ENCODE results near the gene FGF2. TPM values are rescaled to one million over a fixed set of nuclear protein-coding genes. Genes with fewer than 3 reads are reported as not detected.
"Not testable (repeated sequence)": the region's sequence is repeated elsewhere in the genome, so short reads cannot be mapped to it uniquely, and the experiment has no call there.

FGF2 gene
- total RNA-seq, 1 experiment from 2014 or later: 3.8 TPM

- ATAC-seq (no peak), DNase-seq (ENCODE audit: low read depth, low spot score) (no peak)
- Histone ChIP-seq H2AFZ (ENCODE audit: low read depth, low read length, poor library complexity, severe bottlenecking) (no peak overlapping the region), H4K20me1 (ENCODE audit: insufficient read depth) (no peaks in the 10 kb centered on the region), H3K27me3 (ENCODE audit: insufficient read depth, low read length) (no peaks in the 10 kb centered on the region), H3K36me3 (ENCODE audit: control insufficient read depth in 1 of 2, insufficient read depth in 2 of 2, low read length in 2 of 2) (no peaks in the 10 kb centered on the region), H3K27ac (ENCODE audit: low read depth, low read length) (no peak overlapping the region), H3K4me1 (ENCODE audit: control insufficient read depth in 1 of 2, insufficient read depth in 2 of 2, low read length in 2 of 2) (no peaks in the 10 kb centered on the region), H3K4me3 (replicated peaks in 1 of 2; ENCODE audit: low read depth in 1 of 2, low read length in 2 of 2) (no peak overlapping the region), H3K9ac (ENCODE audit: low read length) (no peak overlapping the region), H3K79me2 (ENCODE audit: insufficient read depth, low read length) (no peaks in the 10 kb centered on the region), H3K9me2 (ENCODE audit: insufficient read depth) (no peaks in the 10 kb centered on the region), H3K4me2 (ENCODE audit: low read length) (no peak overlapping the region), H3K9me3 (ENCODE audit: control insufficient read depth in 1 of 2, insufficient read depth in 1 of 2, low read depth in 1 of 2, low read length in 2 of 2) (no peaks in the 10 kb centered on the region)
- CTCF ChIA-PET: no interaction called here
- TF ChIP-seq TCF7L2 (IDR thresholded peaks at IDR 0.05; ENCODE audit: borderline replicate concordance, extremely low read depth, insufficient read depth, insufficient read length) (no peak), ZFX (IDR thresholded peaks at IDR 0.05) (no peak), CBX3 (IDR thresholded peaks at IDR 0.05; ENCODE audit: low read depth) (no peak), FOSL1 (IDR thresholded peaks at IDR 0.05; ENCODE audit: low read depth) (no peak), ELF1 (IDR thresholded peaks at IDR 0.05; ENCODE audit: borderline replicate concordance, low read depth) (no peak), JUND (IDR thresholded peaks at IDR 0.05) (no peak), CEBPB (IDR thresholded peaks at IDR 0.05; ENCODE audit: low read depth) (no peak), SIN3A (IDR thresholded peaks at IDR 0.05; ENCODE audit: low read depth) (no peak), REST (IDR thresholded peaks at IDR 0.05; ENCODE audit: low read depth) (no peak), EZH2 (IDR thresholded peaks at IDR 0.05) (no peak)
- BruUV-seq (replicated peaks): no TSS peak
- RAD21 ChIA-PET (ENCODE audit: low non-redundant PET in 1 of 2, low total read pairs in 2 of 2, uncharacterized antibody in 2 of 2, unreplicated experiment in 2 of 2): no interaction called here
- POLR2A ChIA-PET: no interaction called here
- intact Hi-C loops (cut with micrococcal nuclease): no loop called here
Measured at GRCh38 chr4:122810669-122811068, 16.0 kb upstream of the FGF2 start.

GRCh38 chr4:122811781-122812180, 14.8 kb upstream of the FGF2 start:
- H3K4me1 ChIP-seq (ENCODE audit: control insufficient read depth in 1 of 2, insufficient read depth in 2 of 2, low read length in 2 of 2); H3K4me3 ChIP-seq (replicated peaks in 1 of 2; ENCODE audit: low read depth in 1 of 2, low read length in 2 of 2); RAD21 ChIA-PET (ENCODE audit: low non-redundant PET in 1 of 2, low total read pairs in 2 of 2, uncharacterized antibody in 2 of 2, unreplicated experiment in 2 of 2); BruUV-seq (replicated peaks); H3K4me2 ChIP-seq (ENCODE audit: low read length); H3K27me3 ChIP-seq (ENCODE audit: insufficient read depth, low read length); H3K9ac ChIP-seq (ENCODE audit: low read length); DNase-seq (ENCODE audit: low read depth, low spot score); H3K79me2 ChIP-seq (ENCODE audit: insufficient read depth, low read length); H3K9me3 ChIP-seq (ENCODE audit: control insufficient read depth in 1 of 2, insufficient read depth in 1 of 2, low read depth in 1 of 2, low read length in 2 of 2); CTCF ChIA-PET; H4K20me1 ChIP-seq (ENCODE audit: insufficient read depth); H3K27ac ChIP-seq (ENCODE audit: low read depth, low read length); H3K36me3 ChIP-seq (ENCODE audit: control insufficient read depth in 1 of 2, insufficient read depth in 2 of 2, low read length in 2 of 2); intact Hi-C loops (cut with micrococcal nuclease); H3K9me2 ChIP-seq (ENCODE audit: insufficient read depth); POLR2A ChIA-PET; ATAC-seq; H2AFZ ChIP-seq (ENCODE audit: low read depth, low read length, poor library complexity, severe bottlenecking): not testable (repeated sequence)

- POLR2A ChIA-PET; H3K36me3 ChIP-seq (ENCODE audit: control insufficient read depth in 1 of 2, insufficient read depth in 2 of 2, low read length in 2 of 2); H3K9ac ChIP-seq (ENCODE audit: low read length); ATAC-seq; H3K27ac ChIP-seq (ENCODE audit: low read depth, low read length); H4K20me1 ChIP-seq (ENCODE audit: insufficient read depth); H3K4me3 ChIP-seq (replicated peaks in 1 of 2; ENCODE audit: low read depth in 1 of 2, low read length in 2 of 2); DNase-seq (ENCODE audit: low read depth, low spot score); H3K79me2 ChIP-seq (ENCODE audit: insufficient read depth, low read length); RAD21 ChIA-PET (ENCODE audit: low non-redundant PET in 1 of 2, low total read pairs in 2 of 2, uncharacterized antibody in 2 of 2, unreplicated experiment in 2 of 2); H3K4me2 ChIP-seq (ENCODE audit: low read length); H3K4me1 ChIP-seq (ENCODE audit: control insufficient read depth in 1 of 2, insufficient read depth in 2 of 2, low read length in 2 of 2); CTCF ChIA-PET; H3K9me2 ChIP-seq (ENCODE audit: insufficient read depth); BruUV-seq (replicated peaks); H3K27me3 ChIP-seq (ENCODE audit: insufficient read depth, low read length); intact Hi-C loops (cut with micrococcal nuclease); H3K9me3 ChIP-seq (ENCODE audit: control insufficient read depth in 1 of 2, insufficient read depth in 1 of 2, low read depth in 1 of 2, low read length in 2 of 2); H2AFZ ChIP-seq (ENCODE audit: low read depth, low read length, poor library complexity, severe bottlenecking): not testable (repeated sequence)
Measured at GRCh38 chr4:122812823-122813222, 13.8 kb upstream of the FGF2 start.

Data from HCT116 (cell line).